Keratinocyte (primary cell): ENCODE data around the gene BBX.

Experiments
- CTCF ChIP-seq, 3 experiments: IDR thresholded peaks in 1 of 3; conservative IDR thresholded peaks in 1 of 3; optimal IDR thresholded peaks in 1 of 3; 2 replicates in 2 of 3; 3 replicates in 1 of 3; pipeline versions ENCODE3 to v1.5.1; 2011; ENCODE audit warnings: low read length in 3 of 3, mild to moderate bottlenecking in 3 of 3, moderate library complexity in 2 of 3, control low read depth in 1 of 3, inconsistent platforms in 1 of 3; ENCODE audit not compliant: insufficient read depth in 2 of 3; ENCODE audit errors: extremely low read depth in 1 of 3
- EZH2 ChIP-seq: IDR thresholded peaks from one replicate; pipeline ENCODE4 v1.6.1; 2012; ENCODE audit warnings: inconsistent platforms, mild to moderate bottlenecking, low read length, moderate library complexity

- TF ChIP-seq CTCF (optimal IDR thresholded peaks at IDR 0.05 in 1 of 3, IDR thresholded peaks at IDR 0.05 in 1 of 3, conservative IDR thresholded peaks at IDR 0.05 in 1 of 3; ENCODE audit: extremely low read depth in 1 of 3, insufficient read depth in 2 of 3, low read length in 3 of 3) (no peak), EZH2 (no peak)
These were observed 140.5 kb downstream of the BBX start for GRCh38 chr3:107663266-107663665.
